ENCODE data around the gene CCN5.

GRCh38 chr20:44750081-44750805, 35.1 kb downstream of the CCN5 start:
- no peak for TF ChIP-seq CTCF (conservative IDR thresholded peaks at IDR 0.05)
- no peak for TF ChIP-seq EZH2 (IDR thresholded peaks at IDR 0.05; ENCODE audit: low read depth)

Measured in PC-9 (cell line).